ENCODE measurements around the gene RNF130.
"Not testable (repeated sequence)": the region's sequence is repeated elsewhere in the genome, so short reads cannot be mapped to it uniquely, and the experiment has no call there.

Gene RNF130

GRCh38 chr5:180012316-180012715 lies 59.2 kb downstream of the RNF130 start:
- no peak for DNase-seq

GRCh38 chr5:180010636-180011035 lies 60.9 kb downstream of the RNF130 start:
- no peak for DNase-seq

- no peak for DNase-seq
Measured at GRCh38 chr5:180009581-180009980, 62.0 kb downstream of the RNF130 start.

- DNase-seq, result no peak
Measured at GRCh38 chr5:180008433-180008832, 63.1 kb downstream of the RNF130 start.

GRCh38 chr5:180007582-180007981 lies 64.0 kb downstream of the RNF130 start:
- DNase-seq, result no peak

- DNase-seq, result no peak
Measured at GRCh38 chr5:180006141-180006540, 65.4 kb downstream of the RNF130 start.

- DNase-seq, result no peak
Measured at GRCh38 chr5:180003127-180003526, 68.4 kb downstream of the RNF130 start.

- no peak for DNase-seq
Measured at GRCh38 chr5:180001742-180002141, 69.8 kb downstream of the RNF130 start.

- no peak for DNase-seq
Measured at GRCh38 chr5:180001136-180001535, 70.4 kb downstream of the RNF130 start.

- DNase-seq, result no peak
Measured at GRCh38 chr5:179998485-179998884, 73.1 kb downstream of the RNF130 start.

GRCh38 chr5:179994583-179995323 lies 76.8 kb downstream of the RNF130 start:
- DNase-seq, result no peak

- DNase-seq, result not testable (repeated sequence)
Measured at GRCh38 chr5:179992855-179993254, 78.7 kb downstream of the RNF130 start.

- no peak for DNase-seq
Measured at GRCh38 chr5:179991106-179991505, 80.5 kb downstream of the RNF130 start.

GRCh38 chr5:179990525-179990924 lies 81.0 kb downstream of the RNF130 start:
- not testable (repeated sequence) for DNase-seq

GRCh38 chr5:179986328-179986727 lies 85.2 kb downstream of the RNF130 start:
- DNase-seq, result no peak

- DNase-seq, result no peak
Measured at GRCh38 chr5:179981636-179982035, 89.9 kb downstream of the RNF130 start.

GRCh38 chr5:179980767-179981166 lies 90.8 kb downstream of the RNF130 start:
- DNase-seq, result no peak

GRCh38 chr5:179978792-179979191 lies 92.8 kb downstream of the RNF130 start:
- no peak for DNase-seq

GRCh38 chr5:179975713-179976134 lies 95.8 kb downstream of the RNF130 start:
- no peak for DNase-seq

GRCh38 chr5:179974946-179975712 lies 96.4 kb downstream of the RNF130 start:
- no peak for DNase-seq

GRCh38 chr5:179974246-179974945 lies 97.2 kb downstream of the RNF130 start:
- DNase-seq, result no peak

GRCh38 chr5:179973391-179973790 lies 98.2 kb downstream of the RNF130 start:
- no peak for DNase-seq

- DNase-seq, result no peak
Measured at GRCh38 chr5:179969110-179969509, 102.4 kb downstream of the RNF130 start.

- DNase-seq, result no peak
Measured at GRCh38 chr5:179967489-179967888, 104.1 kb downstream of the RNF130 start.

Data from stimulated activated naive CD4-positive, alpha-beta T cell treated with Interleukin-2 at 50 U/mL for 16 hours (primary cell).